ENCODE results near the gene LTV1.
"Not testable (repeated sequence)": the region's sequence is repeated elsewhere in the genome, so short reads cannot be mapped to it uniquely, and the experiment has no call there.

Gene LTV1

GRCh38 chr6:143842902-143843676 lies at the start of gene LTV1:
TSS of gene LTV1 (plus strand) at chr6:143843338. CDS start at chr6:143843478, 140 bp downstream.
- DNase-seq, result peak; percentile 66 to 85

- DNase-seq, result not testable (repeated sequence)
Measured at GRCh38 chr6:143796551-143796950, 46.6 kb upstream of the LTV1 start.

- not testable (repeated sequence) for DNase-seq
Measured at GRCh38 chr6:143798487-143798886, 44.7 kb upstream of the LTV1 start.

- no peak for DNase-seq
Measured at GRCh38 chr6:143802833-143803565, 40.1 kb upstream of the LTV1 start.

- no peak for DNase-seq
Measured at GRCh38 chr6:143803769-143804568, 39.2 kb upstream of the LTV1 start.

GRCh38 chr6:143804835-143805239 lies 38.3 kb upstream of the LTV1 start:
- no peak for DNase-seq

GRCh38 chr6:143806282-143807102 lies 36.6 kb upstream of the LTV1 start:
- DNase-seq, result no peak

GRCh38 chr6:143807103-143807772 lies 35.9 kb upstream of the LTV1 start:
- DNase-seq, result no peak

GRCh38 chr6:143810745-143811144 lies 32.4 kb upstream of the LTV1 start:
- DNase-seq, result no peak

GRCh38 chr6:143811501-143812157 lies 31.5 kb upstream of the LTV1 start:
- DNase-seq, result no peak

GRCh38 chr6:143817621-143818020 lies 25.5 kb upstream of the LTV1 start:
- no peak for DNase-seq

- no peak for DNase-seq
Measured at GRCh38 chr6:143821359-143821758, 21.8 kb upstream of the LTV1 start.

GRCh38 chr6:143822584-143823024 lies 20.5 kb upstream of the LTV1 start:
- DNase-seq, result no peak

GRCh38 chr6:143823548-143823947 lies 19.6 kb upstream of the LTV1 start:
- DNase-seq, result no peak

GRCh38 chr6:143828572-143828971 lies 14.6 kb upstream of the LTV1 start:
- no peak for DNase-seq

GRCh38 chr6:143836150-143836549 lies 7.0 kb upstream of the LTV1 start:
- no peak for DNase-seq

GRCh38 chr6:143838395-143838794 lies 4.7 kb upstream of the LTV1 start:
- no peak for DNase-seq

- DNase-seq, result no peak
Measured at GRCh38 chr6:143839196-143839595, 3.9 kb upstream of the LTV1 start.

- DNase-seq, result no peak
Measured at GRCh38 chr6:143840595-143841265, 2.4 kb upstream of the LTV1 start.

GRCh38 chr6:143842461-143842901 lies 657 bp upstream of the LTV1 start:
- DNase-seq, result no peak

- no peak for DNase-seq
Measured at GRCh38 chr6:143843677-143843999, 500 bp downstream of the LTV1 start.
